Calu3 (cell line): Measurements from ENCODE around the gene HIVEP1. TPM values are rescaled to one million over a fixed set of nuclear protein-coding genes. Genes with fewer than 3 reads are reported as not detected.

Source experiments
- BruUV-seq: library from RNA; stranded (reverse); fragments of 400-500 nt; replicated peaks from 2 replicates; lab custom pipeline; 2021; lab: Mats Ljungman, UMichigan
- CTCF ChIA-PET: fragments of 300-600 bp; sonication (Branson Sonifier 250); formaldehyde crosslinking; loops from one replicate; lab custom pipeline; 2022; ENCODE audit warnings: antibody characterized with exemption; lab: Charles Lee
- DNase-seq: peaks from one replicate; pipeline ENCODE4 v3.0.0; 2022
- H3K27ac Mint-ChIP-seq: one replicate; pipeline ENCODE4 v1.8.0; 2022; ENCODE audit warnings: mixed read lengths; ENCODE audit not compliant: unreplicated experiment
- H3K27me3 Mint-ChIP-seq: one replicate; pipeline ENCODE4 v1.8.0; 2022; ENCODE audit warnings: mixed read lengths; ENCODE audit not compliant: unreplicated experiment
- H3K36me3 Mint-ChIP-seq: one replicate; pipeline ENCODE4 v1.8.0; 2022; ENCODE audit warnings: mild to moderate bottlenecking, moderate library complexity, mixed read lengths; ENCODE audit not compliant: insufficient read depth, unreplicated experiment
- H3K4me1 Mint-ChIP-seq: one replicate; pipeline ENCODE4 v1.8.0; 2022; ENCODE audit warnings: mild to moderate bottlenecking, low read depth, mixed read lengths; ENCODE audit not compliant: unreplicated experiment
- H3K4me3 Mint-ChIP-seq: one replicate; pipeline ENCODE4 v1.8.0; 2022; ENCODE audit warnings: mild to moderate bottlenecking, low read depth, moderate library complexity, mixed read lengths; ENCODE audit not compliant: unreplicated experiment
- H3K9me3 Mint-ChIP-seq: one replicate; pipeline ENCODE4 v1.8.0; 2022; ENCODE audit warnings: low read depth, mixed read lengths; ENCODE audit not compliant: unreplicated experiment
- CTCF ChIP-seq: fragments of 200-600 bp; IDR thresholded peaks from one replicate; pipeline ENCODE4 v1.8.0; 2022; ENCODE audit warnings: antibody characterized with exemption; ENCODE audit not compliant: unreplicated experiment
- intact Hi-C: fragments of 100-400 bp; cut with micrococcal nuclease; formaldehyde crosslinking; loops from one replicate; pipeline ENCODE4 v1.10.0; 2022; ENCODE audit not compliant: unreplicated experiment
- total RNA-seq: library from RNA; stranded (reverse); gene quantifications from 2 replicates; pipeline ENCODE4 v1.2.3, GENCODE V29; 2022

Gene HIVEP1
- total RNA-seq, 1 experiment from 2014 or later: 16.1 TPM

GRCh38 chr6:12083763-12084162 is 71.7 kb downstream of the HIVEP1 start:
- TF ChIP-seq CTCF: no peak
- no peak overlapping the region for H3K4me3 Mint-ChIP-seq
- CTCF ChIA-PET: no interaction called here
- no TSS peak for BruUV-seq
- H3K27ac Mint-ChIP-seq: no peak overlapping the region
- no peaks in the 10 kb centered on the region for H3K4me1 Mint-ChIP-seq
- no peaks in the 10 kb centered on the region for H3K27me3 Mint-ChIP-seq
- intact Hi-C loops: no loop called here
- H3K36me3 Mint-ChIP-seq: no peaks in the 10 kb centered on the region
- H3K9me3 Mint-ChIP-seq: no peaks in the 10 kb centered on the region
- no peak for DNase-seq

GRCh38 chr6:12084681-12085080 is 72.6 kb downstream of the HIVEP1 start:
- no peak for DNase-seq
- Mint-ChIP-seq H3K36me3 (no peaks in the 10 kb centered on the region), H3K27ac (no peak overlapping the region), H3K4me3 (no peak overlapping the region), H3K9me3 (no peaks in the 10 kb centered on the region), H3K4me1 (no peaks in the 10 kb centered on the region), H3K27me3 (no peaks in the 10 kb centered on the region)
- no TSS peak for BruUV-seq
- CTCF ChIA-PET: no interaction called here
- no peak for TF ChIP-seq CTCF
- intact Hi-C loops: no loop called here

- no peak for DNase-seq
- Mint-ChIP-seq H3K36me3 (no peaks in the 10 kb centered on the region), H3K4me1 (no peaks in the 10 kb centered on the region), H3K27ac (no peak overlapping the region), H3K27me3 (no peaks in the 10 kb centered on the region), H3K4me3 (no peak overlapping the region), H3K9me3 (no peaks in the 10 kb centered on the region)
- intact Hi-C loops: no loop called here
- no peak for TF ChIP-seq CTCF
- BruUV-seq: no TSS peak
- CTCF ChIA-PET: no interaction called here
Observed at GRCh38 chr6:12088531-12088930, 76.4 kb downstream of the HIVEP1 start.

- no peak overlapping the region for H3K4me3 Mint-ChIP-seq
- intact Hi-C loops: no loop called here
- no peaks in the 10 kb centered on the region for H3K4me1 Mint-ChIP-seq
- no peak for TF ChIP-seq CTCF
- CTCF ChIA-PET: no interaction called here
- no peak for DNase-seq
- BruUV-seq: no TSS peak
- no peaks in the 10 kb centered on the region for H3K27me3 Mint-ChIP-seq
- no peaks in the 10 kb centered on the region for H3K9me3 Mint-ChIP-seq
- no peak overlapping the region for H3K27ac Mint-ChIP-seq
- no peaks in the 10 kb centered on the region for H3K36me3 Mint-ChIP-seq
Observed at GRCh38 chr6:12090714-12091113, 78.6 kb downstream of the HIVEP1 start.
